ENCODE results near the gene ZNF658.
"Not testable (repeated sequence)": the region's sequence is repeated elsewhere in the genome, so short reads cannot be mapped to it uniquely, and the experiment has no call there.

The ZNF658 gene

DNA sequence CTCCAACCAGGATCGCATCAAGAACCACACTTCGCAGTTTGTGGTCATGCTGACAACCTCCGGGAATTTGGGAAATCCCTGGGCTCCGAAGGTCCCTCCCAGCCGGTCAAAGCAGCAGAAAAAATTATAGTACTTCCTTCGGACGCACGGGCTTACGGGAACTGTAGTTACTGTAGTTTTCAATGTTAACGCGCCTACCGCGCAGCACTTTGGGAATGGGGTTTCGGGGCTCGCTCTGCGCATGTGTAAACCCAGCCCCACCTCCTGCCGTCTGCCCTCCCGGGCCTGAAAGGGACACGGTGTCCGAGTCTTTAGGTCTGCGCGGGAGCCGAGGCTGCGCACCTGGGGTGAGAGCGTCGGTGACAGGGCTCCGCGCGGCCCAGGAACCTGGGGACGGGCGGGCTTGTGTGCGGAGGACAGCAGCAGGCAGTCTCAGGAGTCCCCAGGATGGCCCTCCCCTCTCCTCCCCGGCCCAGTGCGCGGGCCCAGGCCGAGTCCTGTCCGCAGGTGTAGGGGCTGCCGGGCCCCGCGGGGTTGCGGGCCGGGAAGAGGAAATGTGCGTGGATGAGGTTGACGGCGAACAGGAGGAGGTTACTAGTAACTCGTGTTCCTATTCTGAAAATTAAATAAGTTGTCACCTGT, at the start of gene ZNF658:
Gene ZNF658, plus strand, starts transcription at position 236 of the 642 bp plus-strand sequence. CDS start 2,837 bp downstream, outside the sequence.
- DNase-seq: peak; percentile 75 to 83

GRCh38 chr9:66861732-66862131, 38.8 kb upstream of the ZNF658 start:
- DNase-seq: not testable (repeated sequence)

- not testable (repeated sequence) for DNase-seq
Measured at GRCh38 chr9:66868660-66869059, 31.9 kb upstream of the ZNF658 start.

DNA sequence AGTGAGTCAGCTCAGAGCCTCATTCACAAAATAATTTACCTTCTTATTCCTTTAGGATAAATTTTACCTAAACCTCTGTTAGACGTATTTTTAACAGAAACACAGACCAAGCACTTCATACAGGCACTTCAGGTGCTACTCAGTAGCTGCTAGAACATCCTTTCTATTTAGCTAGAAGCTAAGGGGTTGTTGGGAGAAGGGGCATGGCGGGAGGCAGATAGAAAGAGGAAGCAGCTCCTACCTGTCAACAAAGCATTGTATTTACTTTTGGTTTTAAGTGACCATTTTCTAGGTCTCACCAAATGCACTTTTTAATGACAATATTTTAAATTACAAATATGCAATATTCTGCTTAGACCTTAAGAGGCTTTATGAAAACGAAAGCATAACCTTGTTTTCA, 19.9 kb upstream of the ZNF658 start:
- not testable (repeated sequence) for DNase-seq

GRCh38 chr9:66881847-66882246, 18.7 kb upstream of the ZNF658 start:
- DNase-seq: not testable (repeated sequence)

DNA sequence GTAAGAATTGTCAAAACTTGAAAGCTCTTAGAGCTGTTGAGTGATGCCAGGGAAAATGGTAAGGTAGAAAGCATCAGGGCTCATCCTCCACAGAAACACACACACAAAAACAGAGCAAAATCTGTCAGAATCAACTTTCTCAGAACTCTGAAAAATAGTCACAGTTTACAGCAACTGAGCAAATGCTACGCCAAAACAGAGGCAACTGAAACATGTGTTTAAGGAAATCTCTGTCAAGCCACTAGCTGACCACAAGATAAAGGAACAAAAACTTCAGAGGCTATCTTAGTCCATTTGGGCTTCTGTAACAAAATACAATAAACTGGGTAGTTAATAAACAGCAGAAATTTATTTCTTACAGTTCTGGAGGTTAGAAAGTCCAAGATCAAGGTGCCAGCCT, 10.2 kb upstream of the ZNF658 start:
- DNase-seq: not testable (repeated sequence)

DNA sequence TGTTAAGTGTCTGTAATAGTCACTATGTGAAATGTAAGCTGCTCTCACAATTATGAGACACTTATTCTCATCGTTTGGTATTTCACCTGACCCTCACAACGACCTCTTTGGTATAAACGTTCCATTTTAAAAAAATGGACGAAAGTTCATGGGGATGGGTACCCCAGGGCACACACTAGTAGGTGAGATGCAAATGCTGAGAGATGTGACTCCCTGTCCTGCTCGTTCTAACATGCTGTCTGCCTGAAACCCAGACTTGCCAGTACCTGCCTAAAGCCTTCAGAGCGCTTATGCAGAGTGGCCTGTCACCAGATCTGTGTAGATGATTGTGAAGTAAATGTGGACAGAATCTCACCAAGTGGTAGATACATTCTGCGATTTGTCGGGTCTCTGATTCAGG, 616 bp downstream of the ZNF658 start:
- not testable (repeated sequence) for DNase-seq

- not testable (repeated sequence) for DNase-seq
Measured at GRCh38 chr9:66909560-66909959, 9.0 kb downstream of the ZNF658 start.

DNA sequence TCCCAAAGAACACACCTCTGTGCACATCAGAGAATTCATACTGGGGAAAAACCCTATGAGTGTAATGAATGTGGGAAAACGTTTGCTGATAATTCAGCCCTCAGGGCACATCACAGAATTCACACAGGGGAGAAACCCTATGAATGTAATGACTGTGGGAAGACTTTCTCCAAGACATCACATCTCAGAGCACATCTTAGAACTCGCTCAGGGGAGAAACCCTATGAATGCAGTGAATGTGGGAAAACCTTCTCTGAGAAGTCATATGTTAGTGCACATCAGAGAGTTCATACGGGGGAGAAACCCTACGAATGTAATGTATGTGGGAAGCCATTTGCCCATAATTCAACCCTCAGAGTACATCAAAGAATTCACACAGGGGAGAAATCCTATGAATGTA, 19.5 kb downstream of the ZNF658 start:
- not testable (repeated sequence) for DNase-seq

DNA sequence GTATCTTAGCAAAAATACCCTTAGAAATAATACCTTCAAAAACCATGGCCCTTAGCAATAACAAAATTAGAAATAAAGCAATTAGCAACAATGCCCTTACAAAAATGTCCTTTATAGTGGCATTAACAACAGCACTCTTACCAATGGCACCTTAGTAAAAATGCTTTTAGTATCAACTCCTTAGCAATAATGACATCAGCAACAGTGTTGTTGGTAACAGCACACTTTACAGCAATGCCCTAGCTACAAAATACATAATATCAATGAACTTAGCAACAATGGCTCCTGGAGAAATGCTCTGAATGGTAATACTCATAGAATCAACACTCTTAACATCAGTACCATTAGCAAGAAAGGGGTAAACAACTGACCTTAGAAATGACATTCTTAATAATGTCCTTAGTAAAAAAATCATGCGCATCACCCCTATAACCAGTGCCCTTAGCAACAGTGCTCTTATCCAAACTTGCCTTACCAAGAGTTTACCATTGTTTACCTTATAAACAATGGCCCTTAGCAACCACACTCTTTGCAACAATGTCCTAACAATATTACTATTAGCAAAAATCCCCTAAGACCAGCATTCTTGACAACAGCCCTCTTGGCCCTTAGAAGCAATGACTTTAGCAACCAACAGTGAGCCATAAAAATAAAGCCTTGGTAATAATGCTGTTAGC, 35.8 kb downstream of the ZNF658 start:
- DNase-seq: not testable (repeated sequence)

DNA sequence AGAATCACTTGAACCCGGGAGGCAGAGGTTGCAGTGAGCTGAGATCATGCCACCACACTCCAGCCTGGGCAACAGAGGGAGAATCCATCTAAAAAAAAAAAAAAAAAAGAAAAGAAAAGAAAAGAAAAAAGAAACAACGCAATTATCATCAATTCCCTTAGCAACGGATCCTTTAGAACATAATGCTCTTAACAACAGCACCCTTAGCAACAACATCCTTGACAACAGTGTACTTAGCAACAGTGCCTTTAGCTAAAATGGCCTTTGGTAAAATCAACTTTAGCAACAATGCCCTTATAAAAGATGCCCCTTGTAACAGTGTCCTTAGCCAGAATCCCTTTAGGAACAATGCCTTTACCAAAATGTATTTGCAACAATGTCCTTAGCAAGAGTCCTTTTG, 37.1 kb downstream of the ZNF658 start:
- not testable (repeated sequence) for DNase-seq

DNA sequence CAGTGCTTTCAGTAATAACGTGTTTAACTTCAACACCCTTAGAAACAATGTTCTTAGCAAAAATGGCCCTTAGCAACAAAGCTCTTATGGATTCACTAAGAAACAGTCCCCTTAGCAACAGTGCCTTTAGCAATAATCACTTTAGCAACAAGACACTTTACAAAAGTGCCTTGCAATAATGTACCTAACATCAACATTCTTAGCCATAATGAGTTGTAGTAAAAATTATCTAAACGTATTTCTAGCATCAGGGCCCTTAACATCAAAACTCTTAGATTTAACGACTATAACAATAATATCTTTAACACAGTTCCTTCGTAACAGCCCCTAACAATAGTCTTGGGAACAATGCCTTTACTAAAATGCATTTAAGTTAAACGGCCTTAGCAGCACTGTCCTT, 37.8 kb downstream of the ZNF658 start:
- DNase-seq: not testable (repeated sequence)

DNA sequence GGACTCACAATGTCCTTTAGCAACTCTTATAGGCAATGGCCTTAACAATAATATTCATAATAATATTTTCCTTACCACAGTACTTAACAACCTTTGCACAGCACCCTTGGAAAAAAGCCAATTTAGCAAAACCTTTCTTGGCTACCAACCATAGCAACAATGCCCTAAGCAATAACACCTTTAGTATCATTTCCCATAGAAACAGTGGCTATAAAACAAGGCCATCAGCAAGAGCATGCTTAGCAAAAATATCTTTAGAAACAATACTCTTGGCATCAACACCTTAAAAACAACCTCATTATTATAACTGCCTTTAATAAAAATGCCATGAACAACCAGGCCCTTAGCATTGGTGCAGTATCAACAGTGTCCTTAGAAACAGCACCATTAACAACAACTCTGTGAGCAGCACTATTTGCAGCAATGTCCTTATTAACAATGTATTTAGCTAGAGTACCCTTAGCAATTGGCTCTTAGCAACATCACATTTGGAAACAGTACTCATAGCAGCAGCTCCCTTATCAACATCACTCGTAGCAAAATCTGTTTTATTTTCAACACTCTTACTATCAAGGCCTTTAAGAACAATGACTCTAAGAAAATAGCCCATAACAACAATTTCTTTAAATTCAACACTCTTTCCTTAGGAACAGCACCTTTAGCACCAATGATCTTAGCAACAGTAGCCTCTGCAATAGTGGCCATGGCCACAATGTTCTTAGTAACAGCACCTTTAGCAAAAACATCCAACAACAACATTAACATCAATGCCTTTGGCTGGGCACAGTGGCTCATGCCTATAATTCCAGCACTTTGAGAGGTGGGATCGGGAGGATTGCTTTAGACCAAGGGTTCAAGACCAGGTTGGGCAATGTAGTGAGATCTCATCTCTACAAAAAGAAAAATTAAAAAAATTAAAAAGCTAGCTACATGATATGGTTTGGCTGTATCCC, 39.6 kb downstream of the ZNF658 start:
- not testable (repeated sequence) for DNase-seq

- DNase-seq: not testable (repeated sequence)
Measured at GRCh38 chr9:66942400-66943155, 42.1 kb downstream of the ZNF658 start.

- not testable (repeated sequence) for DNase-seq
Measured at GRCh38 chr9:66952576-66952975, 52.1 kb downstream of the ZNF658 start.
